AG10803 (cell line): ENCODE data around the gene MRPS12.

ENCODE experiments used
- DNase-seq: peaks from one replicate; pipeline ENCODE4 v3.0.0; 2010; ENCODE audit warnings: low read depth
- H3K4me3 ChIP-seq: 2 replicates; pipeline ENCODE4 v1.5.1; 2011; ENCODE audit warnings: mild to moderate bottlenecking, low read length, control low read depth
- TF ChIP-seq, protein P1 (sequence below): conservative IDR thresholded peaks from 2 replicates; pipeline ENCODE4 v1.5.1; 2011; ENCODE audit warnings: mild to moderate bottlenecking, low read length, control low read depth, inconsistent platforms

MRPS12 gene

GRCh38 chr19:38918526-38918925, 12.2 kb upstream of the MRPS12 start:
- H3K4me3 ChIP-seq = no peak overlapping the region
- no peak for DNase-seq
- TF ChIP-seq, protein P1, sequence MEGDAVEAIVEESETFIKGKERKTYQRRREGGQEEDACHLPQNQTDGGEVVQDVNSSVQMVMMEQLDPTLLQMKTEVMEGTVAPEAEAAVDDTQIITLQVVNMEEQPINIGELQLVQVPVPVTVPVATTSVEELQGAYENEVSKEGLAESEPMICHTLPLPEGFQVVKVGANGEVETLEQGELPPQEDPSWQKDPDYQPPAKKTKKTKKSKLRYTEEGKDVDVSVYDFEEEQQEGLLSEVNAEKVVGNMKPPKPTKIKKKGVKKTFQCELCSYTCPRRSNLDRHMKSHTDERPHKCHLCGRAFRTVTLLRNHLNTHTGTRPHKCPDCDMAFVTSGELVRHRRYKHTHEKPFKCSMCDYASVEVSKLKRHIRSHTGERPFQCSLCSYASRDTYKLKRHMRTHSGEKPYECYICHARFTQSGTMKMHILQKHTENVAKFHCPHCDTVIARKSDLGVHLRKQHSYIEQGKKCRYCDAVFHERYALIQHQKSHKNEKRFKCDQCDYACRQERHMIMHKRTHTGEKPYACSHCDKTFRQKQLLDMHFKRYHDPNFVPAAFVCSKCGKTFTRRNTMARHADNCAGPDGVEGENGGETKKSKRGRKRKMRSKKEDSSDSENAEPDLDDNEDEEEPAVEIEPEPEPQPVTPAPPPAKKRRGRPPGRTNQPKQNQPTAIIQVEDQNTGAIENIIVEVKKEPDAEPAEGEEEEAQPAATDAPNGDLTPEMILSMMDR = no peak

- no peak overlapping the region for H3K4me3 ChIP-seq
- TF ChIP-seq, protein P1 = no peak
- DNase-seq = no peak
Measured at GRCh38 chr19:38919837-38920601, 10.7 kb upstream of the MRPS12 start.

- H3K4me3 ChIP-seq = no peak overlapping the region
- TF ChIP-seq, protein P1 = no peak
- DNase-seq = no peak
Measured at GRCh38 chr19:38920602-38921419, 9.9 kb upstream of the MRPS12 start.

GRCh38 chr19:38921420-38922274, 9.1 kb upstream of the MRPS12 start:
- no peak for DNase-seq
- TF ChIP-seq, protein P1 = no peak
- H3K4me3 ChIP-seq = no peak overlapping the region

- DNase-seq = no peak
- H3K4me3 ChIP-seq = no peak overlapping the region
- TF ChIP-seq, protein P1 = no peak
Measured at GRCh38 chr19:38922482-38922881, 8.3 kb upstream of the MRPS12 start.

DNA sequence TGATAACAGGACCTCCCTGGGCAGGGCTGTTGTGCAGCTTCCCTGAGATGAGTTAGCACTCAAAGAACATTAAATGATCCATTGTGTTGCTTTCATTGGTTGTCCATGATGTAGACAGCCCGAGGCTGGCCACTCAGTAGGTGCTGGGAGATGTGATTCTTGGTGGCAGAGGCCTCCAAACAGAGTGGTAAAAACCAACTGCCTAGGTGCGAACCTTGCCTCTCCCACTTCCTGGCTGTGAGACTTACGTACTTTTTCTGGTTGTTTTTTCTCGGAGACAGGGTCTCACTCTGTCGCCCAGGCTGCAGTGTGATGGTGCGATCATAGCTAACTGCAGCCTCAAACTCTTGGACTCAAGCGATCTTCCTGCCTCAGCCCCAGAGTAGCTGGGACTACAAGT, 6.4 kb upstream of the MRPS12 start:
- no peak overlapping the region for H3K4me3 ChIP-seq
- TF ChIP-seq, protein P1 = no peak
- no peak for DNase-seq
